NB4 (cell line): ENCODE data around the gene NAT10.
A peak's percentile ranks its signal among the peaks of the same experiment; 100 is the strongest.

Experiments
- POLR2A ChIP-seq: IDR thresholded peaks from 2 replicates; pipeline ENCODE4 v1.6.1; 2011; ENCODE audit warnings: mild to moderate bottlenecking; ENCODE audit not compliant: insufficient read length; ENCODE audit errors: extremely low read depth
- TF ChIP-seq, protein P1 (sequence below): IDR thresholded peaks from one replicate; pipeline ENCODE4 v1.5.1; 2012; ENCODE audit warnings: low read depth, low read length

DNA sequence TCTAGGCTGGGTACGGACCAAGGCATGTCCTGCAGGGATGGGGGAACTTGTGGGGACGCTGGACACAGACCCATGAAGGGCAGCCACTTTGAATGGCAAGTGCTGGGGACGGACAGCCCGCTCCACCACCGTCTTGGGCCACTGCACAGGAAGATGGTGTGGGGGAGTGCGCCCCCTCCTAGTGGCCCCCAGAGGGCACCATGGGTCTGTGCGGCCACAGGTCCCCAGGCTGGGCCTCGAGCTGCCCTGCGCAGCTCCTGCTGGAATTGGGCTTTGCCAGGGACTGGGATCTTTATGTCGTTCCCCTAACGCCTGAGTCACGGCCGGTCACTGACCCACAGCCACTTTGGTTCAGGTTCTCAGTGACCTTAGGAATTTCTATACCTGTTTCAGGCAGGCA, 44.4 kb downstream of the NAT10 start:
- no peak for TF ChIP-seq POLR2A
- TF ChIP-seq, protein P1, sequence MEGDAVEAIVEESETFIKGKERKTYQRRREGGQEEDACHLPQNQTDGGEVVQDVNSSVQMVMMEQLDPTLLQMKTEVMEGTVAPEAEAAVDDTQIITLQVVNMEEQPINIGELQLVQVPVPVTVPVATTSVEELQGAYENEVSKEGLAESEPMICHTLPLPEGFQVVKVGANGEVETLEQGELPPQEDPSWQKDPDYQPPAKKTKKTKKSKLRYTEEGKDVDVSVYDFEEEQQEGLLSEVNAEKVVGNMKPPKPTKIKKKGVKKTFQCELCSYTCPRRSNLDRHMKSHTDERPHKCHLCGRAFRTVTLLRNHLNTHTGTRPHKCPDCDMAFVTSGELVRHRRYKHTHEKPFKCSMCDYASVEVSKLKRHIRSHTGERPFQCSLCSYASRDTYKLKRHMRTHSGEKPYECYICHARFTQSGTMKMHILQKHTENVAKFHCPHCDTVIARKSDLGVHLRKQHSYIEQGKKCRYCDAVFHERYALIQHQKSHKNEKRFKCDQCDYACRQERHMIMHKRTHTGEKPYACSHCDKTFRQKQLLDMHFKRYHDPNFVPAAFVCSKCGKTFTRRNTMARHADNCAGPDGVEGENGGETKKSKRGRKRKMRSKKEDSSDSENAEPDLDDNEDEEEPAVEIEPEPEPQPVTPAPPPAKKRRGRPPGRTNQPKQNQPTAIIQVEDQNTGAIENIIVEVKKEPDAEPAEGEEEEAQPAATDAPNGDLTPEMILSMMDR = peak; percentile 17
